Upper lobe of left lung (tissue), 4 donors: Measurements from ENCODE around the gene AOAH.

Source experiments
- CTCF ChIP-seq, 6 experiments: fragments of 450-650 bp in 4 of 6; fragments of 200-600 bp in 2 of 6; sonication (generic) in 2 of 6; IDR thresholded peaks; one replicate each; pipeline ENCODE4 v1.5.1; 2016 to 2019; ENCODE audit warnings: antibody characterized with exemption in 6 of 6
- POLR2AphosphoS5 ChIP-seq, 2 donors: sonication (generic); formaldehyde crosslinking; IDR thresholded peaks; one replicate each; pipeline ENCODE4 v1.5.1; 2017; ENCODE audit warnings: antibody characterized with exemption in 2 of 2

GRCh38 chr7:36750451-36750850 lies 26.2 kb upstream of the AOAH start:
- TF ChIP-seq CTCF (IDR thresholded peaks at IDR 0.05) = no peak
- TF ChIP-seq POLR2AphosphoS5 (IDR thresholded peaks at IDR 0.05) = no peak
